H1 (cell line): ENCODE measurements around the gene UGGT2. TPM values are rescaled to one million over a fixed set of nuclear protein-coding genes. Genes with fewer than 3 reads are reported as not detected.

ENCODE experiments used
- ASH2L ChIP-seq: fragments of 200-600, 300-600 bp; sonication (generic); IDR thresholded peaks from one replicate; pipeline ENCODE4 v1.7.1; 2017; ENCODE audit warnings: low read length
- POU5F1 ChIP-seq: IDR thresholded peaks from 2 replicates; pipeline ENCODE4 v1.6.1; 2011; ENCODE audit warnings: low read depth, mild to moderate bottlenecking, low read length, moderate library complexity
- polyA plus RNA-seq, 7 experiments: library from polyadenylated mRNA; depleted of rRNA in 3 of 7; stranded (reverse) in 5 of 7; unstranded in 2 of 7; fragments of >200 nt in 5 of 7; fragments of 200-250 nt in 2 of 7; gene quantifications; 1 replicate in 5 of 7; 2 replicates in 1 of 7; 4 replicates in 1 of 7; pipeline versions ENCODE4 v1.2.1 to v1.2.3, GENCODE V29; 2011 to 2013; ENCODE audit warnings: missing spikeins in 2 of 7, mixed read lengths in 2 of 7
- total RNA-seq: library from RNA; stranded (reverse); fragmentation: NEBNext Ultra II Directional; extraction: Animal tissue kit (Norgen Biotek cat#: 25700); gene quantifications from 2 replicates; pipeline ENCODE4 v1.2.1, GENCODE V29; 2021

UGGT2 gene
- total and polyA plus RNA-seq, 2 of the 8 experiments (the other 6 are each of a cell fraction or from before 2014, with no cell fraction given) = 5.9 to 25.1 TPM

GRCh38 chr13:95954266-95954665 lies 98.9 kb downstream of the UGGT2 start (continued):
- peak; percentile 75 for TF ChIP-seq POU5F1
- TF ChIP-seq ASH2L = no peak
- TF ChIP-seq, all 59 proteins: peak for 5
